Heart left ventricle (tissue), 16 donors: Measurements from ENCODE around the gene CASP9. TPM values are rescaled to one million over a fixed set of nuclear protein-coding genes. Genes with fewer than 3 reads are reported as not detected.

Experiments used
- ATAC-seq, 4 donors: fragments of 200-7000 bp; cut with Tn5 transposase; one replicate each; pipeline ENCODE4 v1.9.1; 2020 to 2022; ENCODE audit warnings: moderate library complexity in 4 of 4, mild to moderate bottlenecking in 3 of 4, moderate number of reproducible peaks in 1 of 4
- DNase-seq, 5 donors: peaks; one replicate each; pipeline ENCODE4 v3.0.0-alpha.2; 2020
- H3K27ac ChIP-seq, 12 donors: fragments of 200-600 bp; sonication (generic) in 4 of 12; one replicate each; pipeline versions ENCODE4 v1.5.0 to v1.8.0; 2016 to 2022; ENCODE audit warnings: mild to moderate bottlenecking in 2 of 12
- H3K27me3 ChIP-seq, 9 donors: fragments of 200-600 bp; sonication (generic) in 2 of 9; one replicate each; pipeline versions ENCODE4 v1.5.1 to v1.8.0; 2016 to 2022; ENCODE audit warnings: mild to moderate bottlenecking in 3 of 9
- H3K36me3 ChIP-seq, 9 donors: fragments of 200-600 bp; sonication (generic) in 2 of 9; one replicate each; pipeline versions ENCODE4 v1.5.0 to v1.8.0; 2018 to 2022; ENCODE audit warnings: mild to moderate bottlenecking in 2 of 9
- H3K4me1 ChIP-seq, 12 donors: fragments of 200-600 bp; sonication (generic) in 4 of 12; one replicate each; pipeline versions ENCODE4 v1.5.0 to v1.8.0; 2016 to 2022; ENCODE audit warnings: mild to moderate bottlenecking in 3 of 12
- H3K4me3 ChIP-seq, 12 donors: fragments of 200-600 bp; sonication (generic) in 4 of 12; one replicate each; pipeline versions ENCODE4 v1.5.0 to v1.8.0; 2017 to 2022; ENCODE audit warnings: mild to moderate bottlenecking in 9 of 12, moderate library complexity in 4 of 12
- H3K9me3 ChIP-seq, 12 donors: fragments of 200-600 bp; sonication (generic) in 4 of 12; one replicate each; pipeline versions ENCODE4 v1.5.0 to v1.8.0; 2016 to 2022; ENCODE audit warnings: mild to moderate bottlenecking in 1 of 12
- CTCF ChIP-seq, 12 donors: fragments of 200-600 bp; sonication (generic) in 4 of 12; IDR thresholded peaks; one replicate each; pipeline versions ENCODE4 v1.5.0 to v1.8.0; 2018 to 2022; ENCODE audit warnings: antibody characterized with exemption in 12 of 12, mild to moderate bottlenecking in 5 of 12
- POLR2A ChIP-seq, 2 donors: fragments of 450-650 bp; IDR thresholded peaks; one replicate each; pipeline ENCODE4 v1.6.1; 2017; ENCODE audit warnings: antibody characterized with exemption in 2 of 2, mild to moderate bottlenecking in 2 of 2, moderate library complexity in 2 of 2
- WGBS, 4 donors: extraction: QIAGEN DNeasy Blood & Tissue Kit in 2 of 4; methylation state at CpG; one replicate each; pipeline versions ENCODE4 v1.1.5 to v1.1.7; 2013 to 2018; 5-methylcytosine and 5-hydroxymethylcytosine counted together
- intact Hi-C, 10 donors: fragments of 100-400 bp; cut with DNase I; formaldehyde crosslinking; loops; one replicate each; pipeline versions ENCODE4 v1.11.1 to v1.14.2; 2022
- polyA plus RNA-seq, 2 donors: library from polyadenylated mRNA; stranded (reverse); fragments of 200-250 nt; gene quantifications; one replicate each; pipeline ENCODE4 v1.2.3, GENCODE V29; 2013
- total RNA-seq, 9 donors: library from RNA; depleted of rRNA in 2 of 9; stranded (reverse); fragments of >200 nt in 2 of 9; fragmentation: NEBNext Ultra II Directional in 3 of 9; extraction: Animal tissue kit (Norgen Biotek cat#: 25700) in 3 of 9; gene quantifications; one replicate each; pipeline versions ENCODE4 v1.1.0 to v1.2.4, GENCODE V29; 2016 to 2023
- donor health status: ischemic (EF 13 %, LVEDD 7.1; RV severe dilation, severe dysfunction).
- donor health status: healthy with polysubstance abuse.
- donor health status: DM: no; HTN: yes; CAD: no.
- donor health status: DM: no; HTN: no; CAD: no.
- donor health status: ischemic (EF 25% LVEDD 6.9; RV normal size, moderate dysfunction).
- donor health status: ischemic (EF 25% LVEDD 5.7; RV mildly dilated, moderate dysfunction).
- donor health status: healthy.
- donor health status: DM: yes; HTN: yes; CAD: no.
- donor health status: ischemic (EF 35%, LVEDD 5.7; RV mildly dilated, moderate dysfunction).
- donor health status: nonischemic (EF 11% LVEDD 7.7; RV severe dilation, severe dysfunction).
- donor health status: DM: yes; HTN: yes; CAD: no.
- donor health status: PGD.
- donor health status: ischemic (EF 29% LVEDD 5.4; RV normal size, mild dysfunction).
- donor health status: nonischemic (EF 23%, LVEDD 6.1; RV moderate dilation, normal function).

Gene CASP9
- total and polyA plus RNA-seq, 11 donors: 8.6 to 16.9 (median 11.8) TPM

- Histone ChIP-seq H3K27me3 (no peaks in the 10 kb centered on the region), H3K36me3 (peaks cover 0 to 60% (median 40%) of the 10 kb centered on the region in 9 donors), H3K4me3 (no peak overlapping the region), H3K4me1 (peaks cover 0 to 19% (median 13%) of the 10 kb centered on the region in 12 donors), H3K9me3 (no peaks in the 10 kb centered on the region), H3K27ac (no peak overlapping the region)
- WGBS, 4 donors: 92 to 98% (median 97%) methylated on average over 4 of the region's 4 CpGs
- DNase-seq: no peak
- TF ChIP-seq CTCF (IDR thresholded peaks at IDR 0.05): no peak
- no peak for TF ChIP-seq POLR2A (IDR thresholded peaks at IDR 0.05)
- ATAC-seq: no peak
- intact Hi-C loops: no loop called here
Measured at GRCh38 chr1:15531003-15531402, 7.0 kb upstream of the CASP9 start.

- Histone ChIP-seq H3K27me3 (no peaks in the 10 kb centered on the region), H3K4me3 (peak within 1 kb of the TSS; percentile 64 to 100 (median 76)), H3K36me3 (peaks cover 0 to 28% (median 13%) of the 10 kb centered on the region in 9 donors), H3K27ac (peak within 1 kb of the TSS; percentile 68 to 99 (median 96)), H3K4me1 (peaks cover 8 to 43% (median 29%) of the 10 kb centered on the region in 12 donors), H3K9me3 (no peaks in the 10 kb centered on the region)
- 0% methylated on average over 47 to 65 of the region's 65 CpGs for WGBS, 4 donors
- ATAC-seq (peak; percentile 68 to 77 (median 73)), DNase-seq (peak; percentile 98 to 100 (median 100))
- intact Hi-C loops: loop anchor here in 3 of 10 donors (1.0 to 10.0 kb wide), 5 partner anchors 76 to 841 kb away; partner anchors contain the start of genes DDI2 (in 3 of the 3) and SZRD1 (in 1 of the 3)
- TF ChIP-seq POLR2A (IDR thresholded peaks at IDR 0.05) (peak in 1 of 2 donors; percentile 74), CTCF (IDR thresholded peaks at IDR 0.05) (peak in 6 of 12 donors; percentile 6 to 45 (median 30))
Measured at GRCh38 chr1:15526490-15527339, 2.7 kb upstream of the CASP9 start, which contains the start of gene DNAJC16. TSS of gene DNAJC16 (plus strand) at chr1:15526848. CDS start at chr1:15529106, 2,258 bp downstream.

- Histone ChIP-seq H3K36me3 (peaks cover 0 to 21% (median 8%) of the 10 kb centered on the region in 9 donors), H3K4me1 (peaks cover 8 to 47% (median 29%) of the 10 kb centered on the region in 12 donors), H3K9me3 (no peaks in the 10 kb centered on the region), H3K27me3 (no peaks in the 10 kb centered on the region), H3K27ac (peak overlapping the region; percentile 24 to 99 (median 96)), H3K4me3 (peak overlapping the region in 10 of 12 donors; percentile 10 to 100 (median 75))
- WGBS, 4 donors: 10 to 14% (median 12%) methylated on average over 9 of the region's 9 CpGs
- TF ChIP-seq CTCF (IDR thresholded peaks at IDR 0.05) (no peak), POLR2A (IDR thresholded peaks at IDR 0.05) (no peak)
- no peak for ATAC-seq
- intact Hi-C loops: loop anchor here in 3 of 10 donors (1.0 to 10.0 kb wide), 5 partner anchors 76 to 841 kb away; partner anchors contain the start of genes DDI2 (in 3 of the 3) and SZRD1 (in 1 of the 3)
- peak in 1 of 5 donors; percentile 50 for DNase-seq
Measured at GRCh38 chr1:15526021-15526489, 2.0 kb upstream of the CASP9 start.
